GM10248 (cell line): Measurements from ENCODE around the gene MYOM3.
"Not testable (repeated sequence)": the region's sequence is repeated elsewhere in the genome, so short reads cannot be mapped to it uniquely, and the experiment has no call there.

Experiments
- CTCF ChIA-PET: fragments of 300-600 bp; sonication (Branson Sonifier 250); formaldehyde crosslinking; extraction: SDS; loops from one replicate; lab custom pipeline; 2021; ENCODE audit warnings: antibody characterized with exemption; lab: Yijun Ruan, JAX
- POLR2A ChIA-PET: fragments of 350-650 bp; sonication (Branson Sonifier 250); formaldehyde crosslinking; extraction: SDS; loops from one replicate; lab custom pipeline; 2020; ENCODE audit warnings: antibody characterized with exemption; lab: Yijun Ruan, JAX
- DNase-seq: peaks from one replicate; pipeline ENCODE4 v3.0.0; 2012; ENCODE audit errors: extremely low spot score
- TF ChIP-seq, protein P1 (sequence below): IDR thresholded peaks from 2 replicates; pipeline ENCODE4 v1.5.1; 2012; ENCODE audit warnings: mild to moderate bottlenecking, low read depth; ENCODE audit errors: extremely low read depth, missing control alignments, control extremely low read depth

The MYOM3 gene

GRCh38 chr1:24057171-24057570 is 54.8 kb downstream of the MYOM3 start:
- ChIA-PET POLR2A (no interaction called here), CTCF (no interaction called here)
- TF ChIP-seq, protein P1, sequence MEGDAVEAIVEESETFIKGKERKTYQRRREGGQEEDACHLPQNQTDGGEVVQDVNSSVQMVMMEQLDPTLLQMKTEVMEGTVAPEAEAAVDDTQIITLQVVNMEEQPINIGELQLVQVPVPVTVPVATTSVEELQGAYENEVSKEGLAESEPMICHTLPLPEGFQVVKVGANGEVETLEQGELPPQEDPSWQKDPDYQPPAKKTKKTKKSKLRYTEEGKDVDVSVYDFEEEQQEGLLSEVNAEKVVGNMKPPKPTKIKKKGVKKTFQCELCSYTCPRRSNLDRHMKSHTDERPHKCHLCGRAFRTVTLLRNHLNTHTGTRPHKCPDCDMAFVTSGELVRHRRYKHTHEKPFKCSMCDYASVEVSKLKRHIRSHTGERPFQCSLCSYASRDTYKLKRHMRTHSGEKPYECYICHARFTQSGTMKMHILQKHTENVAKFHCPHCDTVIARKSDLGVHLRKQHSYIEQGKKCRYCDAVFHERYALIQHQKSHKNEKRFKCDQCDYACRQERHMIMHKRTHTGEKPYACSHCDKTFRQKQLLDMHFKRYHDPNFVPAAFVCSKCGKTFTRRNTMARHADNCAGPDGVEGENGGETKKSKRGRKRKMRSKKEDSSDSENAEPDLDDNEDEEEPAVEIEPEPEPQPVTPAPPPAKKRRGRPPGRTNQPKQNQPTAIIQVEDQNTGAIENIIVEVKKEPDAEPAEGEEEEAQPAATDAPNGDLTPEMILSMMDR, result no peak
- DNase-seq, result no peak

- POLR2A ChIA-PET, result no interaction called here
- TF ChIP-seq, protein P1, result no peak
- CTCF ChIA-PET, result interaction anchor here (1.0 kb wide), 1 partner anchor 406 kb away, joined by 3 read pairs; no protein-coding TSS in a partner anchor
- no peak for DNase-seq
Measured at GRCh38 chr1:24055681-24056080, 56.3 kb downstream of the MYOM3 start.

- DNase-seq, result no peak
- ChIA-PET CTCF (no interaction called here), POLR2A (no interaction called here)
- TF ChIP-seq, protein P1, result no peak
Measured at GRCh38 chr1:24052220-24052619, 59.7 kb downstream of the MYOM3 start.

- TF ChIP-seq, protein P1, result no peak
- CTCF ChIA-PET, result interaction anchor here (1.5 kb wide), 1 partner anchor 9 kb away, joined by 4 read pairs; no protein-coding TSS in a partner anchor
- no peak for DNase-seq
- POLR2A ChIA-PET, result no interaction called here
Measured at GRCh38 chr1:24051206-24051945, 60.6 kb downstream of the MYOM3 start.

DNA sequence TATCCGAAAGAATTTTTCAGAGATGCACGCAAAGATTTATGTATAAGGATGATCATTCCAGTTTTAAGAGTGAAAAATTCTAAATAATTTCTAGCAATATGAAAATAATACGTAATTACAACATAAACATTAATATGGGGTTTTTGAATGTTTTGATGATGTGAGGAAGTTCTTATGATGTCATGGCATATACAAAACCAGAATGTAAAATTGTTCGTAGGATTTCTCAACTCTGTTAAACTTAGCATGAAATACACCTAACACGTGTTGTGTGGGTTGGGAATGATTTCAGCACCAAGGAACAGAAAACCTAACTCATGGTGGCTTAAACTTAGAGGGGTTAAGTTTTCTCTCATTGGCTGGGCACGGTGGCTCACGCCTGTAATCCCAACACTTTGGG is 62.2 kb downstream of the MYOM3 start:
- POLR2A ChIA-PET, result no interaction called here
- CTCF ChIA-PET, result no interaction called here
- DNase-seq, result no peak
- TF ChIP-seq, protein P1, result no peak

- CTCF ChIA-PET, DNase-seq, POLR2A ChIA-PET: not testable (repeated sequence)
Measured at GRCh38 chr1:24048894-24049293, 63.0 kb downstream of the MYOM3 start.

GRCh38 chr1:24048205-24048869 is 63.6 kb downstream of the MYOM3 start:
- DNase-seq, result no peak
- TF ChIP-seq, protein P1, result no peak
- POLR2A ChIA-PET, result no interaction called here
- CTCF ChIA-PET, result no interaction called here
